Hematopoietic multipotent progenitor cell treated with erythropoietin and hydrocortisone succinate and interleukin-3 and kit ligand, for 6 days (in vitro differentiated cells): ENCODE measurements around the gene TPCN1.

Experiments used
- DNase-seq: peaks from one replicate; pipeline ENCODE4 v3.0.0-alpha.2; 2015

Gene TPCN1

GRCh38 chr12:113347107-113347506, 125.8 kb downstream of the TPCN1 start:
- DNase-seq, result no peak

GRCh38 chr12:113347892-113348291, 126.6 kb downstream of the TPCN1 start:
- DNase-seq, result peak; percentile 81
